Lower lobe of right lung (tissue), 2 donors: ENCODE data around the gene VKORC1L1. TPM values are rescaled to one million over a fixed set of nuclear protein-coding genes. Genes with fewer than 3 reads are reported as not detected.
"Not testable (repeated sequence)": the region's sequence is repeated elsewhere in the genome, so short reads cannot be mapped to it uniquely, and the experiment has no call there.

Experiments used
- ATAC-seq, 2 donors: fragments of 200-7000 bp; cut with Tn5 transposase; one replicate each; pipeline ENCODE4 v1.9.1; 2020 to 2022; ENCODE audit warnings: mild to moderate bottlenecking in 2 of 2, moderate library complexity in 2 of 2
- DNase-seq: peaks from one replicate; pipeline ENCODE4 v3.0.0-alpha.2; 2020
- H3K27ac ChIP-seq: fragments of 200-600 bp; one replicate; pipeline ENCODE4 v1.8.0; 2022
- H3K27me3 ChIP-seq: fragments of 200-600 bp; one replicate; pipeline ENCODE4 v1.8.0; 2022; ENCODE audit warnings: low read depth
- H3K36me3 ChIP-seq: fragments of 200-600 bp; one replicate; pipeline ENCODE4 v1.8.0; 2022; ENCODE audit warnings: mild to moderate bottlenecking
- H3K4me1 ChIP-seq: fragments of 200-600 bp; one replicate; pipeline ENCODE4 v1.8.0; 2022
- H3K4me3 ChIP-seq: fragments of 200-600 bp; one replicate; pipeline ENCODE4 v1.8.0; 2022; ENCODE audit warnings: mild to moderate bottlenecking
- H3K9me3 ChIP-seq: fragments of 200-600 bp; one replicate; pipeline ENCODE4 v1.8.0; 2022
- intact Hi-C: fragments of 100-400 bp; cut with DNase I; formaldehyde crosslinking; loops from one replicate; pipeline ENCODE4 v1.11.0; 2022
- total RNA-seq: library from RNA; stranded (reverse); fragmentation: NEBNext Ultra II Directional; extraction: Animal tissue kit (Norgen Biotek cat#: 25700); gene quantifications from one replicate; pipeline ENCODE4 v1.2.1, GENCODE V29; 2021
- TF ChIP-seq, protein P1 (sequence below): fragments of 200-600 bp; IDR thresholded peaks from one replicate; pipeline ENCODE4 v1.8.0; 2022; ENCODE audit warnings: antibody characterized with exemption, mild to moderate bottlenecking
- donor health status: DM: no; HTN: yes; CAD: no; lungs with severe emphysema.

Gene VKORC1L1
- total RNA-seq, 1 donor from 2014 or later, result 35.2 TPM

DNA sequence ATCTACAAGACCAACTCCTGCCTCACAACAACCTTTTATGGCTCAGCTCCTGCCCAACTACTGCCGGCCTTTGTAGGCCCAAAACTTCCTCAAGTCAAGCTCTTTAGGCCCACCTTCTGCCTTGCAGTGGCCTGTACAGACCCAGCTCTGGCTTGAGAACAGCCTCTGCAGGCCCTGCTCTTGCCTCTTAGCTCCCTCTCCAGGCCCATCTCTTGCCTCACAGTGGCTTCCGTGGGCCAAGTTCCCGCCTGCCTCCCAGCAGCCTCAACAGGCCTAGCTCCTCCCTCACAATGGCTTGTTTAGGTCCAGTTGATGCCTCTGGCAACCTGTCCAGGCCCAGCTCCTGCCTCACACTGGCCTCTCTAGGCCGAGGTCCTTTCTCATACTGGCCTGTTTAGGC, 32.4 kb upstream of the VKORC1L1 start:
- H3K4me1 ChIP-seq, result no peaks in the 10 kb centered on the region
- H3K27ac ChIP-seq, result no peak overlapping the region
- H3K27me3 ChIP-seq, result no peaks in the 10 kb centered on the region
- ATAC-seq (no peak), DNase-seq (no peak)
- TF ChIP-seq, protein P1, sequence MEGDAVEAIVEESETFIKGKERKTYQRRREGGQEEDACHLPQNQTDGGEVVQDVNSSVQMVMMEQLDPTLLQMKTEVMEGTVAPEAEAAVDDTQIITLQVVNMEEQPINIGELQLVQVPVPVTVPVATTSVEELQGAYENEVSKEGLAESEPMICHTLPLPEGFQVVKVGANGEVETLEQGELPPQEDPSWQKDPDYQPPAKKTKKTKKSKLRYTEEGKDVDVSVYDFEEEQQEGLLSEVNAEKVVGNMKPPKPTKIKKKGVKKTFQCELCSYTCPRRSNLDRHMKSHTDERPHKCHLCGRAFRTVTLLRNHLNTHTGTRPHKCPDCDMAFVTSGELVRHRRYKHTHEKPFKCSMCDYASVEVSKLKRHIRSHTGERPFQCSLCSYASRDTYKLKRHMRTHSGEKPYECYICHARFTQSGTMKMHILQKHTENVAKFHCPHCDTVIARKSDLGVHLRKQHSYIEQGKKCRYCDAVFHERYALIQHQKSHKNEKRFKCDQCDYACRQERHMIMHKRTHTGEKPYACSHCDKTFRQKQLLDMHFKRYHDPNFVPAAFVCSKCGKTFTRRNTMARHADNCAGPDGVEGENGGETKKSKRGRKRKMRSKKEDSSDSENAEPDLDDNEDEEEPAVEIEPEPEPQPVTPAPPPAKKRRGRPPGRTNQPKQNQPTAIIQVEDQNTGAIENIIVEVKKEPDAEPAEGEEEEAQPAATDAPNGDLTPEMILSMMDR, result no peak
- intact Hi-C loops, result no loop called here
- no peaks in the 10 kb centered on the region for H3K9me3 ChIP-seq
- H3K36me3 ChIP-seq, result no peaks in the 10 kb centered on the region
- no peak overlapping the region for H3K4me3 ChIP-seq

DNA sequence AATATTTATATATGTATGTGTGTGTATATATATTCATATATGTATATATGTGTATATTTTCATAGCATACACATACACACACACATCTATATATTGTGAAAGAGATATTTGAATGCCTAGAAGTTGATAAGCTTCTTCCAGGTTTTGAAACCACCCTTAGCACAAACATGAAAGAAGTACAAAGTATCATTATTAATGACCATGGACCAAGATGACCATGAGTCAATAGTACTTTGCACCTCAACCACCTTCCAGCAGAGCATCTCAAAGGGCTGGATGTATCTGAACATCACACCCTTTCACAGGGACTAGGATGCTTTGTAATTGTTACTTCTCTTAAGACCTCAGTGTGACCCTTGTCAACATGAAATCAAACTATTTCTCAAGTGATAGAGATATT, 29.3 kb upstream of the VKORC1L1 start:
- H3K27ac ChIP-seq, H3K36me3 ChIP-seq, DNase-seq, H3K27me3 ChIP-seq, H3K4me1 ChIP-seq, H3K9me3 ChIP-seq, intact Hi-C loops, H3K4me3 ChIP-seq, ATAC-seq: not testable (repeated sequence)

GRCh38 chr7:65846008-65846570, 26.8 kb upstream of the VKORC1L1 start:
- DNase-seq (no peak), ATAC-seq (no peak)
- TF ChIP-seq, protein P1, result no peak
- H3K27ac ChIP-seq, result no peak overlapping the region
- no peak overlapping the region for H3K4me3 ChIP-seq
- intact Hi-C loops, result no loop called here
- H3K36me3 ChIP-seq, result no peaks in the 10 kb centered on the region
- H3K27me3 ChIP-seq, result no peaks in the 10 kb centered on the region
- no peaks in the 10 kb centered on the region for H3K4me1 ChIP-seq
- H3K9me3 ChIP-seq, result no peaks in the 10 kb centered on the region

DNA sequence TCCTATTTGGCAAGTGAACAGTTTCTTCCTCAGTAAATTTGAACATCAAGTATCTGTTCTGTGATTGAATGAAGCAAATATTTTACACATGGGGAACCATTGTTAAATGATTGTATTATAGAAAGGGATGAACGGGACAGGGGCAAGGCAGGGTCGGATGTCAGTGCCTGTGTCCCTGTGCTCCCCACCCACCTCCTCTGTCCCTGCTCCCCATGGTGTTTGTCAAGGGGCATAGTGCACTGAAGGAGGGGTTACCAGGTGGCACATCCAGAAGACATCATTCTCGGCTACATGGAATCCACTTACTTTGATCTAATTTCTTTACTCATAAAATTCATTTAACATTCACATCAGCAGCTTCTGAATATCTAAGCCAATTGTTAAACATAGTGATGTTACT, 19.4 kb upstream of the VKORC1L1 start:
- intact Hi-C loops, DNase-seq, ATAC-seq: not testable (repeated sequence)

DNA sequence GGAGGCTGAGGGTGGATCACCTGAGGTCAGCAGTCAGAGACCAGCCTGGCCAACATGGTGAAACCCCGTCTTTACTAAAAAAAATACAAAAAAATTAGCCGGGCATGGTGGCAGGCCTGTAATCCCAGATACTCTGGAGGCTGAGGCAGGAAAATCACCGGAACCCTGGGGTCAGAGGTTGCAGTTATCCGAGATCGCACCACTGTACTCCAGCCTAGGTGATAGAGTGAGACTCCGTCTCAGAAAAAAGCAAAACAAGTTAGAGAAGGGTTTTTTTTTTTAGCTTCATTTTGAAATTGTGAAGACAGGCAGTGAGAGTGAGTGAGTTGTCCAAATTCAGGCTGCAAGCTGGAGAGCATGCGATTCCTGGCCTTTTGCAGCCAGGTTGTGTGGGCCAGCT, 19.0 kb upstream of the VKORC1L1 start:
- H3K27ac ChIP-seq, ATAC-seq, H3K4me1 ChIP-seq, DNase-seq, intact Hi-C loops, H3K36me3 ChIP-seq, H3K4me3 ChIP-seq, H3K9me3 ChIP-seq, H3K27me3 ChIP-seq: not testable (repeated sequence)

More for the DNA sequence above, 19.4 kb upstream of the VKORC1L1 start:
- not testable (repeated sequence) for H3K36me3 ChIP-seq, H3K4me3 ChIP-seq, H3K9me3 ChIP-seq, H3K27ac ChIP-seq, H3K27me3 ChIP-seq, H3K4me1 ChIP-seq

DNA sequence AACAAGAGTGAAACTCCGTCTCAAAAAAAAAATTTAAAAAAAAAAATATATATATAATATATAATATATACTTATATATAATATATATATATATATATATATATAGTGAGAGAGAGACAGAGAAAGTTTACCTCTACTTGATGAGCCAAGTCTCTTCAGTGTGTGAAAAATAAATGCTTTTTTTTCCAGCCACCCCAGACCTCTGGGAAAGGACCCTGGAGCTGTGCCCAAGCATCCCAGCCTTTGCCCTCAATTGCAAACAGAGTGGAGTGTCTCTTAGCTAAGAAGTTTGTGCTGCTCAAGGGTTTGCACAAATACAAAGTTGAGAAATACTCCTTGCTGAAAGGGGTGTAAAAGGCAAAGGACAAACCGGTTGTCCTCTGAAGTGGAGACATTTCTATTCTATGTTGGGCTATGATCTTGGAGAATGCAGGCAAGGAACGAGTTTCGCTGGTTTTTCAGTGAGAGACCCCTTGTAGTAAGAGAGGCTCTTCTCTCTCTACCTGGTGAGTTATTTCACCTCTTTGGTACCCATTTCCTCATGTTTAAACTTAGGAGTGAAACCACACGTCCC, 15.5 kb upstream of the VKORC1L1 start:
- H3K4me1 ChIP-seq, H3K27me3 ChIP-seq, H3K4me3 ChIP-seq, H3K9me3 ChIP-seq, H3K36me3 ChIP-seq, intact Hi-C loops: not testable (repeated sequence)
- DNase-seq (peak; percentile 85), ATAC-seq (peak; percentile 92 to 94)
- H3K27ac ChIP-seq, result peak overlapping the region; percentile 24

- H3K4me3 ChIP-seq, DNase-seq, H3K27me3 ChIP-seq, H3K36me3 ChIP-seq, intact Hi-C loops, H3K27ac ChIP-seq, H3K9me3 ChIP-seq, H3K4me1 ChIP-seq, ATAC-seq: not testable (repeated sequence)
Measured at GRCh38 chr7:65858660-65859059, 14.2 kb upstream of the VKORC1L1 start.

GRCh38 chr7:65866244-65866643, 6.6 kb upstream of the VKORC1L1 start:
- H3K36me3 ChIP-seq, H3K27me3 ChIP-seq, DNase-seq, intact Hi-C loops, H3K9me3 ChIP-seq, H3K4me1 ChIP-seq, H3K4me3 ChIP-seq, H3K27ac ChIP-seq, ATAC-seq: not testable (repeated sequence)

GRCh38 chr7:65867681-65868080, 5.2 kb upstream of the VKORC1L1 start:
- H3K4me3 ChIP-seq, intact Hi-C loops, DNase-seq, ATAC-seq, H3K36me3 ChIP-seq, H3K9me3 ChIP-seq, H3K27me3 ChIP-seq, H3K27ac ChIP-seq: not testable (repeated sequence)
- H3K4me1 ChIP-seq, result peaks cover 14% of the 10 kb centered on the region

- H3K4me3 ChIP-seq, DNase-seq, intact Hi-C loops, H3K27ac ChIP-seq, H3K27me3 ChIP-seq, H3K9me3 ChIP-seq, H3K36me3 ChIP-seq, ATAC-seq: not testable (repeated sequence)
- peaks cover 14% of the 10 kb centered on the region for H3K4me1 ChIP-seq
Measured at GRCh38 chr7:65869312-65869711, 3.6 kb upstream of the VKORC1L1 start.

GRCh38 chr7:65871451-65871850, 1.4 kb upstream of the VKORC1L1 start:
- intact Hi-C loops, H3K9me3 ChIP-seq, H3K27me3 ChIP-seq, H3K36me3 ChIP-seq, H3K4me3 ChIP-seq, DNase-seq: not testable (repeated sequence)
- Histone ChIP-seq H3K4me1 (peaks cover 20% of the 10 kb centered on the region), H3K27ac (peak overlapping the region; percentile 65)
- ATAC-seq, result peak in 1 of 2 donors; percentile 15

- H3K36me3 ChIP-seq, H3K27me3 ChIP-seq, H3K9me3 ChIP-seq, intact Hi-C loops: not testable (repeated sequence)
- H3K4me3 ChIP-seq, result peak overlapping the region; percentile 74
- DNase-seq (peak; percentile 61), ATAC-seq (peak; percentile 21 to 40)
- H3K27ac ChIP-seq, result peak overlapping the region; percentile 84
- H3K4me1 ChIP-seq, result peaks cover 20% of the 10 kb centered on the region
Measured at GRCh38 chr7:65873582-65874193, 814 bp downstream of the VKORC1L1 start.
